Mammary epithelial cell (primary cell): Measurements from ENCODE around the gene LPCAT3.

Experiments used
- EZH2 ChIP-seq: IDR thresholded peaks from 2 replicates; pipeline ENCODE4 v1.6.1; 2012; ENCODE audit warnings: low read length, inconsistent platforms, borderline replicate concordance
- TF ChIP-seq, protein P1 (sequence below), 2 donors: IDR thresholded peaks in 1 of 2; conservative IDR thresholded peaks in 1 of 2; 2 replicates each; pipeline ENCODE4 v1.5.1; 2011 to 2012; ENCODE audit warnings: inconsistent platforms in 2 of 2, low read length in 2 of 2, mild to moderate bottlenecking in 2 of 2, control low read depth in 1 of 2, low read depth in 1 of 2; ENCODE audit not compliant: insufficient read depth in 1 of 2; ENCODE audit errors: extremely low read depth in 1 of 2

DNA sequence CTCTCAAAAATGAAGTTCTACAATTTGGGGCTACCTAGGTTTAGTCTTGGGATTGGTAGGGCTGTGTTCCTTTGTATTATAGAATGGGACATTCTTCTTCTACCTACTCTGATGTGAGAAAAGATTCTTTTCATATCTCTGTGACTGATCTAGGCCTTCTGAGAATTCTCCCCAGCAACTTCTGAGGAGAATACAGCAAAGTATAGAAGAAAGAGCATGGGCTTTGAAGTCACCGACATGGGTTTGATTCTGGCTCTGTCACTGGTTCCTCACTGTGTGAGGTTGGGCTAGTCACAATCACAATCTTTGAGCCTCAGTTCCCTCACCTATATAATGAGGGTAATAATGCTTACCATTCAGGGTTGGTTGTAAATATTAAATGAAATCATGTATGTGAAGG is 85.5 kb downstream of the LPCAT3 start:
- TF ChIP-seq, protein P1, sequence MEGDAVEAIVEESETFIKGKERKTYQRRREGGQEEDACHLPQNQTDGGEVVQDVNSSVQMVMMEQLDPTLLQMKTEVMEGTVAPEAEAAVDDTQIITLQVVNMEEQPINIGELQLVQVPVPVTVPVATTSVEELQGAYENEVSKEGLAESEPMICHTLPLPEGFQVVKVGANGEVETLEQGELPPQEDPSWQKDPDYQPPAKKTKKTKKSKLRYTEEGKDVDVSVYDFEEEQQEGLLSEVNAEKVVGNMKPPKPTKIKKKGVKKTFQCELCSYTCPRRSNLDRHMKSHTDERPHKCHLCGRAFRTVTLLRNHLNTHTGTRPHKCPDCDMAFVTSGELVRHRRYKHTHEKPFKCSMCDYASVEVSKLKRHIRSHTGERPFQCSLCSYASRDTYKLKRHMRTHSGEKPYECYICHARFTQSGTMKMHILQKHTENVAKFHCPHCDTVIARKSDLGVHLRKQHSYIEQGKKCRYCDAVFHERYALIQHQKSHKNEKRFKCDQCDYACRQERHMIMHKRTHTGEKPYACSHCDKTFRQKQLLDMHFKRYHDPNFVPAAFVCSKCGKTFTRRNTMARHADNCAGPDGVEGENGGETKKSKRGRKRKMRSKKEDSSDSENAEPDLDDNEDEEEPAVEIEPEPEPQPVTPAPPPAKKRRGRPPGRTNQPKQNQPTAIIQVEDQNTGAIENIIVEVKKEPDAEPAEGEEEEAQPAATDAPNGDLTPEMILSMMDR (conservative IDR thresholded peaks at IDR 0.05 in 1 of 2, IDR thresholded peaks at IDR 0.05 in 1 of 2; ENCODE audit: extremely low read depth in 1 of 2, insufficient read depth in 1 of 2, low read depth in 1 of 2, low read length in 2 of 2): no peak
- TF ChIP-seq EZH2: no peak
